NCI-H1048 (cell line): ENCODE results near the gene SPACA9.

Experiments used
- DNase-seq: peaks from one replicate; lab custom pipeline; 2025; lab: John Stamatoyannopoulos, UW

SPACA9 gene

GRCh38 chr9:132878695-132879456, at the start of gene SPACA9:
Gene SPACA9 (plus strand): TSS chr9:132878898. CDS start chr9:132883948, 5,050 bp downstream.
- no peak for DNase-seq

- no peak for DNase-seq
Measured at GRCh38 chr9:132832171-132832881, 46.4 kb upstream of the SPACA9 start.

GRCh38 chr9:132833550-132834121, 45.1 kb upstream of the SPACA9 start:
- no peak for DNase-seq

- no peak for DNase-seq
Measured at GRCh38 chr9:132834343-132834742, 44.4 kb upstream of the SPACA9 start.

- no peak for DNase-seq
Measured at GRCh38 chr9:132837501-132838286, 41.0 kb upstream of the SPACA9 start.

- DNase-seq, result no peak
Measured at GRCh38 chr9:132838291-132838690, 40.4 kb upstream of the SPACA9 start.

GRCh38 chr9:132840980-132841379, 37.7 kb upstream of the SPACA9 start:
- no peak for DNase-seq

- no peak for DNase-seq
Measured at GRCh38 chr9:132842124-132843044, 36.3 kb upstream of the SPACA9 start.

GRCh38 chr9:132846109-132846917, 32.4 kb upstream of the SPACA9 start:
- no peak for DNase-seq

GRCh38 chr9:132846918-132847515, 31.7 kb upstream of the SPACA9 start:
- no peak for DNase-seq

GRCh38 chr9:132849185-132849706, 29.5 kb upstream of the SPACA9 start:
- no peak for DNase-seq

GRCh38 chr9:132853482-132853881, 25.2 kb upstream of the SPACA9 start:
- no peak for DNase-seq

- DNase-seq, result no peak
Measured at GRCh38 chr9:132854832-132855231, 23.9 kb upstream of the SPACA9 start.

GRCh38 chr9:132855904-132856303, 22.8 kb upstream of the SPACA9 start:
- DNase-seq, result no peak

- DNase-seq, result no peak
Measured at GRCh38 chr9:132857031-132857430, 21.7 kb upstream of the SPACA9 start.

GRCh38 chr9:132857616-132858342, 20.9 kb upstream of the SPACA9 start:
- no peak for DNase-seq

GRCh38 chr9:132858751-132859150, 19.9 kb upstream of the SPACA9 start:
- no peak for DNase-seq

GRCh38 chr9:132861666-132862065, 17.0 kb upstream of the SPACA9 start:
- DNase-seq, result no peak

- no peak for DNase-seq
Measured at GRCh38 chr9:132862533-132862932, 16.2 kb upstream of the SPACA9 start.
